Kidney (tissue), 14 donors: ENCODE results near the gene MBD3. TPM values are rescaled to one million over a fixed set of nuclear protein-coding genes. Genes with fewer than 3 reads are reported as not detected.

Experiments used
- DNase-seq, 5 donors: peaks; one replicate each; pipeline ENCODE4 v3.0.0-alpha.2; 2013 to 2020
- FAIRE-seq: peaks from 2 replicates; lab custom pipeline; 2012; peaks lifted over from hg19 to GRCh38; lab: Jason Lieb, UNC
- H3K27ac ChIP-seq, 2 donors: one replicate each; pipeline ENCODE4 v1.7.0; 2013; ENCODE audit warnings: low read depth in 2 of 2, low read length in 2 of 2, inconsistent platforms in 1 of 2
- H3K27me3 ChIP-seq: one replicate; pipeline ENCODE4 v1.7.1; 2013; ENCODE audit warnings: low read length, inconsistent platforms; ENCODE audit not compliant: control insufficient read depth, insufficient read depth
- H3K36me3 ChIP-seq, 3 donors: one replicate each; pipeline versions ENCODE4 v1.7.0 to v1.7.1; 2013; ENCODE audit warnings: low read length in 3 of 3, control low read depth in 1 of 3, inconsistent platforms in 1 of 3; ENCODE audit not compliant: insufficient read depth in 3 of 3, control insufficient read depth in 2 of 3
- H3K4me1 ChIP-seq, 3 donors: one replicate each; pipeline versions ENCODE4 v1.7.0 to v1.7.1; 2013; ENCODE audit warnings: low read length in 3 of 3, inconsistent platforms in 1 of 3, low read depth in 1 of 3; ENCODE audit not compliant: control insufficient read depth in 2 of 3, insufficient read depth in 2 of 3
- H3K4me3 ChIP-seq, 3 donors: one replicate each; pipeline versions ENCODE4 v1.7.0 to v1.8.1; 2013; ENCODE audit warnings: low read length in 3 of 3, control low read depth in 1 of 3, inconsistent platforms in 1 of 3
- H3K9ac ChIP-seq, 3 donors: one replicate each; pipeline versions ENCODE4 v1.7.0 to v1.7.1; 2013; ENCODE audit warnings: low read length in 3 of 3, control low read depth in 1 of 3, inconsistent platforms in 1 of 3
- H3K9me3 ChIP-seq, 3 donors: one replicate each; pipeline versions ENCODE4 v1.7.0 to v1.7.1; 2013; ENCODE audit warnings: low read length in 3 of 3, control low read depth in 1 of 3, inconsistent platforms in 1 of 3; ENCODE audit not compliant: control insufficient read depth in 2 of 3, insufficient read depth in 1 of 3
- intact Hi-C: fragments of 100-400 bp; cut with DNase I; formaldehyde crosslinking; loops from one replicate; pipeline ENCODE4 v1.11.1; 2022
- polyA plus RNA-seq: library from polyadenylated mRNA; stranded (reverse); fragments of 350-450 nt; fragmentation: Illumina TruSeq; extraction: RNeasy Lipid Tissue Mini Kit (QIAGEN cat#74804); gene quantifications from one replicate; pipeline ENCODE4 v1.2.3, GENCODE V29; 2014; ENCODE audit warnings: low read depth, low replicate concordance; ENCODE audit not compliant: insufficient read depth
- total RNA-seq: library from RNA; stranded (reverse); fragmentation: NEBNext Ultra II Directional; extraction: Animal tissue kit (Norgen Biotek cat#: 25700); gene quantifications from one replicate; pipeline ENCODE4 v1.2.1, GENCODE V29; 2021
- TF ChIP-seq, protein P1 (sequence below): IDR thresholded peaks from 3 replicates; pipeline ENCODE4 v1.5.1; 2012; ENCODE audit warnings: mild to moderate bottlenecking, moderate library complexity, borderline replicate concordance; ENCODE audit not compliant: insufficient read depth; ENCODE audit errors: extremely low read depth
- donor health status: control.
- donor health status: control.
- donor health status: control.
- donor health status: control.
- donor health status: control.
- donor health status: DM: yes; HTN: yes; CAD: no.
- donor health status: Normal renal cell carcinoma (clear cell type).

MBD3 gene
- total and polyA plus RNA-seq, 2 donors from 2014 or later = 62.5 to 76.1 TPM

DNA sequence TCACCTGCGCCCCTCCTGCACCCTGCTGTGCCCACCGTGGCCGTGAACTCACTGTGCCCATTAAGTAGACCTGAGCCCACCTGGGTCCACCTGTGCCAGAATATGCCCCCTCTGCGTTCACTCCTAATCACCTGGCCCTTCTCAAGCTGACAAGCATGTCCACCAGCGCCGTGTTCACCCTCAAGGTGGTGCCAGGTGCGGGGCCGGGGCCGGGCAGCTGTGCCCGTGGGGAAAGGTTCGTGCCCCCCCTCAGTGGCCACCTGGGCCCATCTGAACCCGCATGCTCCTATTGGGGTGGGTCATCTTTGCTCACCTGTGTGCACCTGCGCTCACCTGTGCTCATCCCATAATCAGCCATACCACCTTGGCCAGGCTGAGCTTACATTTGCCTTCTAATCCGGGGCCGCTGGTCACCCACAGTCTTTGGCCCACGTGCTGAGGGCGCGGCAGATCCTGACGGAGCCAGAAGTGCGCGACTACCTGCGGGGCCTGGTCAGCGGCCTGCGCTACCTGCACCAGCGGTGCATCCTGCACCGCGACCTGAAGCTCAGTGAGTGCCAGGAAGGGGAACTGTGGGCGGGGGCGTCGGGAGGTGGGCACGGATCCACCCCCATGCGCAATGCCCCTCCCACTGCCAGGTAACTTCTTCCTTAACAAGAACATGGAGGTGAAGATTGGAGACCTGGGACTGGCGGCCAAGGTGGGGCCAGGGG, 66.4 kb downstream of the MBD3 start:
- H3K9ac ChIP-seq = no peak overlapping the region
- DNase-seq (no peak), FAIRE-seq (no peak)
- peaks cover 0 to 2% (median 0%) of the 10 kb centered on the region in 3 donors for H3K9me3 ChIP-seq
- peaks cover 9% of the 10 kb centered on the region for H3K27me3 ChIP-seq
- no peak overlapping the region for H3K4me3 ChIP-seq
- peaks cover 0 to 4% (median 0%) of the 10 kb centered on the region in 3 donors for H3K4me1 ChIP-seq
- no peak overlapping the region for H3K27ac ChIP-seq
- no peaks in the 10 kb centered on the region for H3K36me3 ChIP-seq
- TF ChIP-seq, protein P1, sequence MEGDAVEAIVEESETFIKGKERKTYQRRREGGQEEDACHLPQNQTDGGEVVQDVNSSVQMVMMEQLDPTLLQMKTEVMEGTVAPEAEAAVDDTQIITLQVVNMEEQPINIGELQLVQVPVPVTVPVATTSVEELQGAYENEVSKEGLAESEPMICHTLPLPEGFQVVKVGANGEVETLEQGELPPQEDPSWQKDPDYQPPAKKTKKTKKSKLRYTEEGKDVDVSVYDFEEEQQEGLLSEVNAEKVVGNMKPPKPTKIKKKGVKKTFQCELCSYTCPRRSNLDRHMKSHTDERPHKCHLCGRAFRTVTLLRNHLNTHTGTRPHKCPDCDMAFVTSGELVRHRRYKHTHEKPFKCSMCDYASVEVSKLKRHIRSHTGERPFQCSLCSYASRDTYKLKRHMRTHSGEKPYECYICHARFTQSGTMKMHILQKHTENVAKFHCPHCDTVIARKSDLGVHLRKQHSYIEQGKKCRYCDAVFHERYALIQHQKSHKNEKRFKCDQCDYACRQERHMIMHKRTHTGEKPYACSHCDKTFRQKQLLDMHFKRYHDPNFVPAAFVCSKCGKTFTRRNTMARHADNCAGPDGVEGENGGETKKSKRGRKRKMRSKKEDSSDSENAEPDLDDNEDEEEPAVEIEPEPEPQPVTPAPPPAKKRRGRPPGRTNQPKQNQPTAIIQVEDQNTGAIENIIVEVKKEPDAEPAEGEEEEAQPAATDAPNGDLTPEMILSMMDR = no peak
- intact Hi-C loops = no loop called here

DNA sequence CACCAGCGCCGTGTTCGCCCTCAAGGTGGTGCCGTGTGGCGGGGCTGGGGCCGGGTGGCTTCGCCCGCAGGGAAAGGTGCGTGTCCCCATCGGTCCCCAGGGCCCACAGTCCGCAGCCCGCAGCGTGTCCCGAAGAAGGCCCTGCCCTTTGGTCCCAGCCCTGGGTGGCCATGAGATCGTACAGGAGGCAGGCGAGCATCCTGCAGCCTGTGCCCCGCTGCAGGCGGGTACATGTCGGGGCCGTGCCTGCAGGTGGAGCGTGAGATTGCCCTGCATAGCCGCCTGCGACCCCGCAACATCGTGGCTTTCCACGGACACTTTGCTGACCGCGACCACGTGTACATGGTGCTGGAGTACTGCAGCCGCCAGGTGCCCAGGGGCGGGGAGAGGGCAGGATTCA, 67.3 kb downstream of the MBD3 start:
- Histone ChIP-seq H3K9ac (no peak overlapping the region), H3K36me3 (no peaks in the 10 kb centered on the region), H3K4me1 (peaks cover 0 to 4% (median 0%) of the 10 kb centered on the region in 3 donors), H3K4me3 (no peak overlapping the region), H3K27me3 (peaks cover 9% of the 10 kb centered on the region), H3K27ac (no peak overlapping the region), H3K9me3 (peaks cover 0 to 2% (median 0%) of the 10 kb centered on the region in 3 donors)
- FAIRE-seq = no peak
- no peak for DNase-seq
- intact Hi-C loops = no loop called here
- TF ChIP-seq, protein P1 = no peak

DNA sequence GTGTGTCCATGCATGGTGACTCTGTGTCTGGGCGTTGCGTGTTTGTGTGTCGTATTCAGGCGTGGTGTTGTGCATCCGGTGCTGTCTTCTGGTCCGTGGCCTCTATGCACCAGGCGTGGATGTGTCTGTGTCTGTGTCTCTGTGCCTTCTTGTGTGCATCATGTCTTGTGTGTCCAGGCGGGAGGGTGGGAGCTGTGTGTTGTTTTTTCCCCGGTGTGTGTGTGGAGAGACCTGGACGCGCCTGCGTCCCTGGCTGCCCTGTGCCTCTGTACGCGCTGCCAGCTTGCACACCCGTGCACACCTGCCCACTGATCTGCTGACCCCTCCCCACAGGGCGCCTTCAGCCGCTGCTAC, 67.7 kb downstream of the MBD3 start:
- H3K27me3 ChIP-seq = peaks cover 9% of the 10 kb centered on the region
- H3K4me3 ChIP-seq = no peak overlapping the region
- H3K36me3 ChIP-seq = no peaks in the 10 kb centered on the region
- peaks cover 0 to 2% (median 0%) of the 10 kb centered on the region in 3 donors for H3K9me3 ChIP-seq
- no peak overlapping the region for H3K27ac ChIP-seq
- DNase-seq (no peak), FAIRE-seq (no peak)
- no peak overlapping the region for H3K9ac ChIP-seq
- intact Hi-C loops = no loop called here
- peaks cover 0 to 4% (median 0%) of the 10 kb centered on the region in 3 donors for H3K4me1 ChIP-seq
- TF ChIP-seq, protein P1 = no peak
